Activated naive CD8-positive, alpha-beta T cell treated with anti-CD3 and anti-CD28 coated beads, Interleukin-2, amount 50 U/mL, for 16 hours (primary cell): Measurements from ENCODE around the gene FAM117B.
"Not testable (repeated sequence)": the region's sequence is repeated elsewhere in the genome, so short reads cannot be mapped to it uniquely, and the experiment has no call there.

Experiments
- DNase-seq: peaks from one replicate; pipeline ENCODE4 v3.0.0-alpha.2; 2020; ENCODE audit warnings: low read depth, low spot score

FAM117B gene

DNA sequence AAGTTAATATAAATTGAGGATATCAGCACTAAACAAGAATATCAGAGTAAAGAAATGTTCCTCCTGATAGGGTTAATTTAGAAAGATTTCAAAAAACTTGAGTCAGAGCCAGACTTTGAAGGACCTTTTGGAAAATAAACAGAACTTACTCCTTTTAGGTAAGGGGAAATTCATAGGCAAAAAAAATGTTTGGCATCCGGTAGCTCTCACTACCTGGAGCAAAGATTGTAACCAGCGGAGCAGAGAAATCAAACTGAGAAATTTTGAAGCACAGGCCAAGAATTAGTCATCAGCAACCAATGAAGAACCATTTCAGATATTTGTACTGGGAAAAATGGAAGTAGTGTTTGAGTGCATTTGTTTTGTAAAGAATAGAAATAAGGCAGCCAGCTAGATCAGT is 123.8 kb downstream of the FAM117B start:
- DNase-seq: no peak

DNA sequence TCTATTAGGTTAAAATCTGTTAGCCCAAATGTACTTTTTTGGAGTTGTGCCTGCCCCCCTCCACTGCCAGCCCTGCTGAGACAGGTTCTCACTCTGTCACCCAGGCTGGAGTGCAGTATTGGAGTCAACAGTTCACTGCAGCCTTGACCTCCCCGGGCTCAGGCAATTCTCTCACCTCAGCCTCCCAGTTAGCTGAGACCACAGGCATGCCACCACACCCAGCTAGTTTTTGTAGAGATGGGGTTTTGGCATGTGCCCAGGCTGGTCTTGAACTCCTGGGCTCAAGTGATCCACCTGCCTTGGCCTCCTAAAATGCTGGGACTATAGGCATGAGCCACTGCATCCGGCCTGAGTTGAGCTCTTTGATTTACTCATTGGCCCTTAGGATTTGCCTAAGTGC is 126.1 kb downstream of the FAM117B start:
- DNase-seq: no peak

DNA sequence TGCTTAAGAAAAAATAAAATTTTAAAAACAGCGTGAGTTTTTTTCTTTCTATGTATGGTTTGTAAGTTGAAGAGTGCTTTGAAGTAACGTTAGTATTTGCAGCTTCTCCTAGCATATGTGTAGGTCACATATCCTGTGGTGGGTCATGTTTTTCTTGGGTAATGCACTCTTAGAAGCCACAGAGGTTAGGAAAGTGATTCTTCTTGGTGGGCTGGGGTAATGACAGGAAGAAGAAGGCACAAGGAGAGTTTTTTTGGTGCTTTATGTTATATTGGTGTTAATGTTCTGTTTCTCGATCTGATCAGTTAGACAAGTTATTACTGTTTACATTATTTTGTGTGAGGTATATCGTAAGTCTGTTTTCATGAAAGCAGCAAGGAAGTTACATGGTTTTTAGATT is 127.8 kb downstream of the FAM117B start:
- no peak for DNase-seq

DNA sequence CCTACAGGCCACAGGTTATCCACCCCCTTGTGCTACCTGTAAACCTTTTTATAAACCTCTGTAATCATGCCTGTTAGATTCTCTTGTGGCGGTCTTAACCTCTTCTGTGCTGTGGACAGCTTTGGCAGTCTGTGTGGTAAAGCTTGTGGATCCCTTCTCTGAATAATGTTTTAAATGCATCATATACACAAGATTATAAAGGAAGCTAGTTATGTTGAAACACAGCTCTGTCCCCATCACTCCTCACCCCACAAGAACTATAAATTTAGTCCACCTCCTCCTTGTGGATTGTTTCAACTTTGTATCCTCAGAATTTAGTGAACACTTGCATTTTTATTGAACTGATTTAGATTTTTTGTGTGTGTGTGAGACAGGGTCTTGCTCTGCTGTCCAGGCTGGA is 129.1 kb downstream of the FAM117B start:
- DNase-seq: no peak

DNA sequence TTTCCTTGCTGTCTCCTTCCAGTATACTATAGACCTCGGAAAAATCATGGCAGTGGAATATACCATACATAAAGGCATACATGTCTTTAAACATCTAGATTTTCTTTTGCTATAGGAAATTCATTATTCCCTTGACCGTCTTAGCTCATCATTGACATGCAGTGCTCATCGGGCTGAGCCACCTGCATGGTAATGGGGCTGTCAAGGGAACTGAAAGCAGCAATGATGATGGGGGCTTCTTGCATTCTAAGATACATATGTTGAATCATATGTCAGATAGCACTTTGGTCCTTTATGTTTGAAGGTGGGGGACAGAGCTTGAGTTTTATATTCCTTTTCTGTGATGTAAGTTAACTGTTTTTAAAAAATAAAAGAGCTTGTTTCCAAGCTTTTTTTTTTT is 130.2 kb downstream of the FAM117B start:
- DNase-seq: no peak

DNA sequence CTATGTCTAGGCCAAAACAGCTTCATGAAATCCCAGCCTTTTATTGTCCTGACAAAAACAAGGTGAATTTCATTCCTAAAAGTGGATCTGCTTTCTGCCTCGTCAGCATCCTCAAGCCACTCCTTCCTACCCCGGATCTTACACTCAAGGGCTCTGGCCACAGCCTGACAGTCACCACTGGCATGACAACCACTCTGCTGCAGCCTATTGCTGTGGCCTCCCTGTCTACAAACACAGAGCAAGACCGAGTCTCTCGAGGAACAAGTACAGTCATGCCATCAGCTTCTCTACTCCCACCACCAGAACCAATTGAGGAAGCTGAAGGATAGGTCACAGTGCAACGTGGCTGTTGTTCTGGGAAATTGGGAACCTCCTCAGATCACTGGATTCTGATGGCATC is 130.7 kb downstream of the FAM117B start:
- no peak for DNase-seq

DNA sequence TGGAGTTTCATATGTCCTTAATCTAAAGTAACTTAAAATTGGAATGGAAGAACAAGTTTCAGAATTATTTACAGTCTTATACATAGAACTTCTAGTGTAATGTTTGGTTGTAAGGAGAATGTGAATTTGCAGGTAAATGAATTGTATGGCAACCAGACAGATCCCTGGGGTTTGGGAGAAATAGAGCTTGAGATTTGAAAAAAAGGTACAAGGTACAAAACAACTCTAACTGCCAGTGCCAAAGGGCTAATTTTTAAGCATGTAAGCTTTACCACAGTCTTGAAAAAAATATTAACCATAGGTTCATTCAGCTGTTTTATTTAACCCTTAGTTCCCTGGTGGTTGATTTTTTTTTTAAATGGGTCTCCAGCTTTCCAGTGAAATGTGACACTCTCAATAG is 133.5 kb downstream of the FAM117B start:
- DNase-seq: no peak

DNA sequence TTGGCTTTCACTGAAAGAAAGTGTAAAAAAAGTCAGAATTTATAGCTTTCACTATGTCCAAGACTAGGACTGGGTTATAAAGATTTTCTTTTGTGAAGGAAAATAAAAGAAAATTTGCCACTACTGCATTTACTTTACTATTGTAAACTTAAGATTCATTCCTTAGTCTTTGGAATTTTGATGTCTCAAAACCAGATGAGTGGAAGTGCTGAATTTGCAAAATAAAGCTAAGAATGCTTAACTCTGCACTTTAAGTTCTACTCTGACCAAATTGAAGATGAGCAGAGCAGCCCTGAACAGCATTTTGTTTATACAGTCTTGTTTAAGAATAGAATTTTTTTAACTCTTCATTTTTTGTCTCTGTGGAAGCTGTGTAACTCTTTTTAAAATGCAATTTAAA is 134.4 kb downstream of the FAM117B start:
- no peak for DNase-seq

DNA sequence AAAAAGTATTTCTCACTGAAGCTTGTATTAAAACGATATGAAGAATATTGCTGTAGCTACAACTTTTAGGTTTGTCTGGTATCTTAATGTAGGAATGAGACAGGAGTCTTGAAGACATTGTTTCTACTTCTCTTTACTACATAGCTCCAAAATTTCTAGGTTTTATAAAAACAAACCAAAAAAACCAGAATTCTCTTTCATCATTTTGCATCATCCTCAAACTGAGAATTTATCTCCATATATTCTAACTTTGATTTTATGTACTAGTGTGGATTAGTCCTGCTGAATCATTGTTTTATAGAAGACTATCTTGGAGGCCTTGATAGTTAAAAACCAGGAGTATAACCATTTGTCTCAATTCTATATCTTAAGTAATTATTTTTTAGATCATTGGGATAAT is 136.6 kb downstream of the FAM117B start:
- DNase-seq: no peak

DNA sequence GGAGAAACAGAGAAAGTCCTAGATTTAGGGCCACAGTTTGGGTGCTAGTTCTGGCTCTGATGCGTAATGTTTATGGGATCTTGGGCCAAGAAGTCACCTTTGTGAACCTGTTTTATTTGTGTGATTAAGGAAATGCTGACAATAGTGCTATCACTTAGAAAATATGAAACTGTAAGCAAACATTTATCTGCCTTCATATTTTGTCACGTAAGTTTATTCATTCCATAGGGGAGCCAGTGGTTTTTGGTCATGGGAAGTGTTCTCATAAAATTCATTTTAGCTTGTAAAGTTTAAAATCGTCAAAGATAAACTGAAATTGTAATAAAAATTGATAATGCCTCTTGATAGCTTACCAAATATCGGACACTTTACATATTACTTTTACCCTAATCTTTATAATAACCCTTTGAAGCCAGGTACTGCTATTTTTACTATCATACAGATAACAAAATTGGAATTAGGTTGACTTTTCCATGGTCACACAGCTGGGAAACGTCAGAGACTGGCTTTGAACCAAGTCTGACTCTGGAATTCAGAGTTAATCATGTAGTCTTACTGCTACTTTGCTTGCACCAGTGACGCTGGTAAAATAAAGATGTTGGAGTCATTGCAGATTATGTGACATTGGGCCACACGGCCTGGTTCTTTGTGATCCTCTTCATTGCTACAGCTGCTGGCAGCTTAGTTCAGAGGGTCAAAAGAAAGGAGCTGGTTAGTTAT is 137.1 kb downstream of the FAM117B start:
- DNase-seq: no peak

DNA sequence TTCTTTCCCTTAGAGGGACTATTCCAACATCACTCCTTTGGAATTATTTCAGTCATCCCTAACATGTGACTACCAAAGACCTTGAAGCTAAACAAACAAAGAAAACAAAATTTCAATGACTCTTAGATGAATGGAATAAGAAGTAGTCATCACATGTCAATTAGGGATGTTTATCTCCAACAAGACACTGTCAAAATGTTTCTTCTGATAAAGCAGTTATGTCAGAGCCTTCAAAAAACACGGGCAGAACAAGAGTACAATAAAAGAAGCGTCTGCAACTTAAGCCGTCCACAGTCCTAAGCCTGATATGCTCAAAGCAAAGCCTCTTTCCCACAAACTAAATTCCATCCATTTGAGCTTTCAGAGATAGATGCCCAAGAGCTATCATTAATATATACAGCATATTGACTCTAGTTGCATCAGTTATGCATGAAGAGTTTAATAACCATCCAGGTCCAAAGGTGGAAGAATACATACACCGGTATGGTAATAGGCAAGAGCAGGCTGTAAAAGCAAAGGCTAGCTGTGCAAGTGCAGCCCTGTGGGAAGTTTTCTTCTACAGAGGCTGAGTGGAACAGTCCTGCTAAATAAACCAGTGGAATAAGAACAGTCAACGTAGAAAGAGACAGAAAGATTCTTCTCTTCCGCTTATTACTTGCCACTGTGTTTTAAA is 138.7 kb downstream of the FAM117B start:
- DNase-seq: no peak

DNA sequence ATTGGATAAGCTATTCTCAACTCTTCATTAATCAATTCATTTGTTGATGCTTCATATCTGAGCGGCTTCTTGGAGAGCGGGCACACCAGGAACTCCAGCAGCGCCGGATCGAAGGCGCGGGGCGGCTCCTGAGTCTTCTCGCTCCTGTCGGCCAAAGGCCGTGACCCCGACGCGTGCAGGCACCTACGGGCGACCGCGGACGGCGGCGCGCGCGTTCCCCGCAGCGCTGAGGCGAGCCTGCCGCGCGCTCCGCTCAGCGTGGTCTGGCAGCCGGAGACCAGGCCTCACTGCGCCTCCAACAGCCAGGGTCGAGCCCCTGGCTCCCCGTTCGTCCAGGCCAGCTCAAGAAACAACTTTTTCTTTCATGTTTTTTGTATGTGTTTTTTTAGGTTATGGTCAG is 139.3 kb downstream of the FAM117B start:
- no peak for DNase-seq

DNA sequence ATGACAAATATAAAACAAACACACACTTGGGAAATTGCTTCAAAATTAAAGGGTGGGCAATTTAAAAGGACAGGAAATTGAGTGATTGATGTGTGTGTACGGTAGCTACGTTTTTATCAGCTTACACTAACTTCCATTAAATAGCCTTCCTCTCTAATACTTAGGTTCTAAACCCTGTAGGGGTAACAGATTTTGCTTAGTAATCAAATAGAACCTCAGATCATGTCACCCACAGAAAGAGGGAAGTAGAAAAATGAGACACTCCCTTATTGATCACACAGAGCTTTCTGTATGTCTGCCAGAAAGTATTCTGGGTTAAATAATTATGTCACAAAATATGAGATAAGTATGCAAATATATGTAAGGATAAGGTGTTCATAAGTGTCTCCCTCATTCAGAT is 143.4 kb downstream of the FAM117B start:
- DNase-seq: no peak

DNA sequence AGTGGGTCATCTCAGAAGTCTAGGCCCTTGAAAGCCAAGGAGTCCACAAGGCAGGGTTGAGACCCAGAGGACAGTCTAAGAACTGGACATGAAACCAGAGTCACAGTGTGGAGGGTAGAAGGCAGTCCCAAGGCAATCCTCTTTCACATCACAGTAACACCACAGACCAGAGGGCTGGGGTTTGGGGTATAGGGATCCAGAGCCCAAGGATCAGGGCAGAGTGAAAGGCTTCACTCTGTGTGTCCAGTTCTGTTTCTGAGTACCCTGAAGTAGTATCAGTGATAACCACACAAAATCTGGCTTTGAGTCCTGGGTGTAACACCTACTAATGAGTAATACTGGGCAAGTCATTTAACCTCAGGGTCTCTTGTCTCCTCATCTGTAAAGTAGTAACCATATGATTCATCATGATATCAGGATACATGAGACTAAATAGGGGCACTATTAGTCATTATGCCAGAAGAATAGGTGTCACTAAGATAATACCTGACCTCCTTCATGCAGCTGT is 145.8 kb downstream of the FAM117B start:
- no peak for DNase-seq

DNA sequence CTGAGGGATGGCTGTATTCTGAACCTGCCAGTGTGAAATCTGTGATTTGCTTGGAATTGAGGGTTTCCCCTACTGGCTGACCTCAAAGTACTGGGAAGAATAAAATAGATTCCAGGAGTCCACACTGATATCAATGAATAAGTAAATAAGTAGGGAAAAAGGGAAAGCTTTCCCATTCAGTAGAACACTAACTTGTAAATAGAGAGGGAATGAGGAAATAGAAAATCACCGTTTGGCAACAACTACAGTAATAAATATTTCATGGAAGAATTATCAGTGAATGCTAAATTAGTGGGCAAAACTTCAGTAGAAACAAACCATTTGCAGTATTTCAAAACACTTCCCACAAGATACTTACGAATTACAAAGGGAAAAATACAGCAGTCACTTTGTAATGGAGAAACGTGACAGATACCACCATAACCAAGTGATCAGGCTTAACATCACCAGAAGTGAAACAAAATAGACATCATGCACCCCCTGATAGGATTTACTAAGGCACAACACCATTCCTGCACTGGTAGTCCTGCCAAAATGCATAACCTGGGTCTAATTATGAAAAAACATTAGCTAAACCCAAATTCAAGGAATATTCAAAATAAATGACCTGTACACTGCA is 148.3 kb downstream of the FAM117B start:
- no peak for DNase-seq

DNA sequence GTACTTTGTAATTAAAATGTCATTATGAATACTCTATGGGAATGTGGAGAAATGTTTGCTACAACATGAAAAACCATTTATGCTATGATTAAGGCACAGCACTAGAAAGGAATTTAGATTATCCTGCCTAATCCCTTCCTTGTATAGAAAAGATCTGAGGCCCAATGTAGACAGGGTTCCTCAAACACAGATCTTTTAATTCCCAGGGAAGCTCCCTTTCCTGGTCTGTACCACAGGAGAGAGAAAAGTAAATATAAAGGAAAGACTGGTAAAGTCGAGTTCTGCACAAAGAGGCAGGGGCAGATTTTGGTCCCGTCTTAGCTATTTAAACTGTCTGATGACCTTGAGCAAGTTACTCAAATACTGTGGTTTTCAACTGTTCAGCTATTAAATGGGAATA is 152.1 kb downstream of the FAM117B start:
- DNase-seq: no peak

DNA sequence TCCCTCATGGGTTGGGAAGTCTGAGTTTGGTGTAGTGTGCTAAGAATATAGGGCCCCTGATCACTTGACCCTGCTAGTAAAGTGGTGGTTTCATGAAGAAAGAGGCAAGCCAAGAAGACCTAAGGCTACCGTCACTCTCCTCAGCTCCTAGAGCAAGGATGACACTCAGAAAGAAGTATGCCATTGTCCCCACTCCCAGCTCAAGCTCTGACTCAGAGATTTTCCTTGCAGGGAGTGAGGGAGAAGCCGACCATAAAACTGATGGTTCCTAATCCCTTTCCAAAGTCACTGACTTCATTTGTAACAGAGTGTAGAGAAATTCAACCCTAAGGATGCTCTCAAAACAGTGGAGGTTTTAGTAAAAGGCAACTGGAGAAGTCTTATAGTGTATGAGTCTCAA is 155.9 kb downstream of the FAM117B start:
- no peak for DNase-seq

DNA sequence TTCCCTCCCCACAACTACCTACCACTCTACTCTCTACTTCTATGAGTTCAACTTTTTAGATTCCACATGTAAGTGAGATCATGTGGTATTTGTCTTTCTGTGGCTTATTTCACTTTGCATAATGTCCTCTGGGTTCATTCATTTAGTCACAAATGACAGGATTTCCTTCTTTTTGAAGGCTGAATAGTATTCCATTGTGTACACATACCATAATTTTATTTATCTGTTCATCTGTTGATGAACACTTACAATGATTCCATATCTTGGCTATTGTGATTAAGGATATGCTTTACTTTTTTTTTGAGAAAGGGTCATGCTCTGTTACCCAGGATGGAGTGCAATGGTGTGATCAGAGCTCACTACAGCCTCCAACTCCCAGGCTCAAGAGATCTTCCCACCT is 163.2 kb downstream of the FAM117B start:
- DNase-seq: no peak

DNA sequence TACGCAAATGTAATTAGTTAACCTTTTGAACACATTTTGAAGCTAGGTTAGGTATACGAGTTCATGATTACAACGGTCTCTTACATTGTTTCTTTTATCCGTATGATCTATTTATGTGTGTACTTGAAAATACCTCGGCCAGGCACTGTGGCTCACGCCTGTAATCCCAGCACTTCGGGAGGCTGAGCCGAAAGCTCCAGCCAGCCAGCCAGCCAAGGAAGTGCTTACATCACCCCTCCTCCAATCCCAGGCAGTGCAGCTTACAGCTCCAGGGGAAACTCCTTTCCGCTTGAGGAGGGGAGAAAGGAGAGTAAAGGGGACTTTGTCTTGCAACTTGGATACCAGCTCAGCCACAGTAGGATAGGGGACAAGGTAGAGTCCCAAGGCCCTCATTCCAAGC is 171.1 kb downstream of the FAM117B start:
- DNase-seq: not testable (repeated sequence)

DNA sequence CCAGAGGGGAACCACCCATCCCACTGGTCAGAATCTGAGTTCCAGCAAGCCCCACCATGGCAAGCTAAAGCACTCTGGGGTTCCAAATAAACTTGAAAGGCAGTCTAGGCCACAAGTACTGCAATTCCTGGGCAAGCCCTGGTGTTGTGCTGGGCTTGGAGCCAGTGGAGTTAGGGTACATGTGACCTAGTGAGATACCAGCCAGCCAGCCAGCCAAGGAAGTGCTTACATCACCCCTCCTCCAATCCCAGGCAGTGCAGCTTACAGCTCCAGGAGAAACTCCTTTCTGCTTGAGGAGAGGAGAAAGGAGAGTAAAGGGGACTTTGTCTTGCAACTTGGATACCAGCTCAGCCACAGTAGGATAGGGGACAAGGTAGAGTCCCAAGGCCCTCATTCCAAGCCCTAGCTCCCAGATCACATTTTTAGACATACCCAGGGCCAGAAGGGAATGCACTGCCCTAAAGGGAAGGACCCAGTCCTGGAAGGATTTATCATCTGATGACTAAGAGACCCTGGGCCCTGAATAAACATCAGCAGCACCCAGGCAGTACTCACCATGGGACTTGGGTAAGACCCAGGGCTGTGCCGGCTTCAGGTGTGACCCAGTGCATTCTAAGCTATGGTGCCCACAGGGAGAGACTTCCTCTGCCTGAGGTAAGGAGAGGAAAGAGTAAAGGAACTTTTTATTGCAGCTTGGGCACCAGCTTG is 172.8 kb downstream of the FAM117B start:
- DNase-seq: not testable (repeated sequence)

DNA sequence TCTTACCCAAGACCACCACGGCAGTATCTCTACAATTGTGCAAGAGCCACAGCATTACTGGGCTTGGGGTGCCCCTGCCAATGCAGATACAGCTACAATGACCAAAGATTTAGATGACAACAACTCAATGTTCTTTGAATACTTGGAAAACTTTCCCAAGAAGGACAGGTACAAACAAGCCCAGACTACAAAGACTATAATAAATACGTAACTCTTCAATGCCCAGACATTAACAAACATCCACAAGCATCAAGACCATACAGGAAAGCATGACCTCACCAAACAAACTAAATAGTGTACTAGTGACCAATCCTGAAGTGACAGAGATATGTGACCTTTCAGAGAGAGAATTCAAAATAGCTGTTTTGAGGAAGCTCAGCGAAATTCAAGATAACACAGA is 174.0 kb downstream of the FAM117B start:
- no peak for DNase-seq

DNA sequence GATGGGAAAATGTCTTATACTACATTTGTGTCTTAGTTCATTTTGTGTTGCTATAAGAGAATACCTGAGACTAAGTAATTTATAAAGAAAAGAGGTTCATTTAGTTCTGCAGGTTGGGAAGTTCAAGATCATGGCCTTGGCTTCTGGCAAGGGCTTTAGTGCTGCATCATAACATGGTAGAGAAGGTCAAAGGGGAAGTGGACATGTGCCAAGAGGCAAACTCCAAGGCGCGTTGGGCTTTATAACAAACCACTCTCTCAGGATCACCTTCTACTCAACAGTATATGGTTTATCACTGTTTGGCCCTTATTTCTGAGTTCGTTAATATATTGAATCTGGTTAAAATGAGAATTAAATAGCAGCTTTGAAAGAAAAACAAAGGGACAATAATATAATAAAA is 178.6 kb downstream of the FAM117B start:
- no peak for DNase-seq
